ENCODE data around the gene MAGI2.

DNA sequence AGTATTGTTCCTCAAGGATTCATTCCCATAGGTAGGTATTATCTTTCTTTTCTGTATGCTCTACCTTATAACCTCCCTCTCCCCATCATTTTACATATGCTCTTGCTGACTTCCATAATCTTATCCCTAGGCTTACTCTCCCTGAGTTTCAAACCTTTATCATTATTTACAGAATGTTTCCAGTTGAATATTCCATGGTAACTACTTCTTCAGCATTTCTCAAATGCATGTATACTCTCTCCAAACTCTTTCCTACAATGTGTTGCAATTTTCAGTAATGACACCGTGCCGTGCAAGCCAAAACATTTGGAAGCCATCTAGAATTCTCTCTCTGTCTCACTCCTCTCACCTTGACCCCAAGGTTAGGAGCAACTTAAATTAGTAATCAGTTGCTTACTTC is 548.5 kb downstream of the MAGI2 start:
- TF ChIP-seq CTCF (conservative IDR thresholded peaks at IDR 0.05; ENCODE audit: low read depth in 2 of 2) (no peak), EZH2 (IDR thresholded peaks at IDR 0.05; ENCODE audit: low read depth, unreplicated experiment) (no peak), EZH2phosphoT487 (IDR thresholded peaks at IDR 0.05; ENCODE audit: unreplicated experiment) (no peak)
